AG09309 (cell line): ENCODE data around the gene ANKRD12.

Experiments used
- DNase-seq: peaks from one replicate; pipeline ENCODE4 v3.0.0-alpha.2; 2010; ENCODE audit warnings: low read depth
- H3K4me3 ChIP-seq: 2 replicates; pipeline ENCODE4 v1.5.1; 2011; ENCODE audit warnings: mild to moderate bottlenecking, low read depth, low read length, moderate library complexity; ENCODE audit not compliant: control insufficient read depth
- TF ChIP-seq, protein P1 (sequence below): IDR thresholded peaks from 2 replicates; pipeline ENCODE4 v1.5.1; 2011; ENCODE audit warnings: mild to moderate bottlenecking, low read depth, low read length, inconsistent platforms; ENCODE audit not compliant: insufficient read depth, control insufficient read depth; ENCODE audit errors: missing control alignments

Gene ANKRD12

DNA sequence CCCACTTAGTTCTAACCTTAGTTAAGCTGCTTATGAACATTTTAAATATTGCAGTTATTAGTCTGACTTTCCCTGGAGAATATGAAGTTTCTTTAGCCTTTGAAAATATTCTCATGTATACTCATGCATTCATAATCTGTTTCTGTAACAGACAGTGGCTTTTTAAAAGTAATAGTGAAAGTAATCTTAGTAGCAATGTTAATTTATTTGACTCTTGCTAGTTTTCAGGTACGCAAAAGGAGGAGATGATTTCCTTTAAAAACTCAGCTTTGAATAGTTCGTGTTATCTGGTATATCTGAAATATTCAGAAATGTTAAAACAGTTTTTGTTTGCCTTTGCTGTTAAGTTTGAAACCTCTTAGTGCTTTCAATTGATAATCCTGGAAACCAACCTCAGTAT lies 3.8 kb downstream of the ANKRD12 start:
- no peak overlapping the region for H3K4me3 ChIP-seq
- TF ChIP-seq, protein P1, sequence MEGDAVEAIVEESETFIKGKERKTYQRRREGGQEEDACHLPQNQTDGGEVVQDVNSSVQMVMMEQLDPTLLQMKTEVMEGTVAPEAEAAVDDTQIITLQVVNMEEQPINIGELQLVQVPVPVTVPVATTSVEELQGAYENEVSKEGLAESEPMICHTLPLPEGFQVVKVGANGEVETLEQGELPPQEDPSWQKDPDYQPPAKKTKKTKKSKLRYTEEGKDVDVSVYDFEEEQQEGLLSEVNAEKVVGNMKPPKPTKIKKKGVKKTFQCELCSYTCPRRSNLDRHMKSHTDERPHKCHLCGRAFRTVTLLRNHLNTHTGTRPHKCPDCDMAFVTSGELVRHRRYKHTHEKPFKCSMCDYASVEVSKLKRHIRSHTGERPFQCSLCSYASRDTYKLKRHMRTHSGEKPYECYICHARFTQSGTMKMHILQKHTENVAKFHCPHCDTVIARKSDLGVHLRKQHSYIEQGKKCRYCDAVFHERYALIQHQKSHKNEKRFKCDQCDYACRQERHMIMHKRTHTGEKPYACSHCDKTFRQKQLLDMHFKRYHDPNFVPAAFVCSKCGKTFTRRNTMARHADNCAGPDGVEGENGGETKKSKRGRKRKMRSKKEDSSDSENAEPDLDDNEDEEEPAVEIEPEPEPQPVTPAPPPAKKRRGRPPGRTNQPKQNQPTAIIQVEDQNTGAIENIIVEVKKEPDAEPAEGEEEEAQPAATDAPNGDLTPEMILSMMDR: no peak
- DNase-seq: no peak

DNA sequence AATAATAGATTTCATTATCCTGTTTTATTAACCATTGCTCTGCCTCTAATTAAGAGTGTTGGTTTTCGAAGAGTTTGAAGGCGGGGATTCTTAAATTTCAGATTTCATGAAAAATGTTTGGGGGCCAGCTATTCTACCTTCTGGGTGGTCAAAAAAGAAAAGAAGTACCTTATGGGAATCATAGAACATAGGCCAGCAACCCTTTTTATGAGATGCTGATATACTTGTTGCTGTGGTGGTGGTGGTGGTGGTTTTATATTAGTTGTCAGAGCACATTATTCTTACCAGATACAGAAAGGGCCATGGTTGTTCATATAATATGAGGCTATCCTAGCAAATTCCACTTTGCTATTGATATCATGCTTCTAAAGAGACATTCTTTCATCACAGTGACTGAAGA lies 4.4 kb downstream of the ANKRD12 start:
- TF ChIP-seq, protein P1: no peak
- H3K4me3 ChIP-seq: no peak overlapping the region
- no peak for DNase-seq

DNA sequence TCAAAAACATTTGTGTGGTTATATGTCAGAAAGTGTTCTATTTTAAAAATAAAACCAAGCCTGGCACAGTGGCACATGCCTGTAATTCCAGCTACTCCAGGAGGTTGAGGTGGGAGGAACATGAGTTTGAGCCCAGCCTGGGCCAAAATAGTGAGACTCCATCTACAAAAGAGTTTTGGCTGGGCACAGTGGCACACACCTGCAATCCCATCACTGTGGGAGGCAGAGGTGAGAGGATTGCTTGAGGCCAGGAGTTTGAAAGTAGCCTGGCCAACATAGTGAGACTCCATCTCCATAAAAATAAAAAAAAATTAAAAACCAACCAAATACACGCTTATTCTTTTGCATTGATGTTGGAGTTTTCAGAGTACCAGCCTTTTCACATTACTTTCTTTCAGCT lies 9.6 kb downstream of the ANKRD12 start:
- TF ChIP-seq, protein P1: no peak
- no peak overlapping the region for H3K4me3 ChIP-seq
- no peak for DNase-seq

DNA sequence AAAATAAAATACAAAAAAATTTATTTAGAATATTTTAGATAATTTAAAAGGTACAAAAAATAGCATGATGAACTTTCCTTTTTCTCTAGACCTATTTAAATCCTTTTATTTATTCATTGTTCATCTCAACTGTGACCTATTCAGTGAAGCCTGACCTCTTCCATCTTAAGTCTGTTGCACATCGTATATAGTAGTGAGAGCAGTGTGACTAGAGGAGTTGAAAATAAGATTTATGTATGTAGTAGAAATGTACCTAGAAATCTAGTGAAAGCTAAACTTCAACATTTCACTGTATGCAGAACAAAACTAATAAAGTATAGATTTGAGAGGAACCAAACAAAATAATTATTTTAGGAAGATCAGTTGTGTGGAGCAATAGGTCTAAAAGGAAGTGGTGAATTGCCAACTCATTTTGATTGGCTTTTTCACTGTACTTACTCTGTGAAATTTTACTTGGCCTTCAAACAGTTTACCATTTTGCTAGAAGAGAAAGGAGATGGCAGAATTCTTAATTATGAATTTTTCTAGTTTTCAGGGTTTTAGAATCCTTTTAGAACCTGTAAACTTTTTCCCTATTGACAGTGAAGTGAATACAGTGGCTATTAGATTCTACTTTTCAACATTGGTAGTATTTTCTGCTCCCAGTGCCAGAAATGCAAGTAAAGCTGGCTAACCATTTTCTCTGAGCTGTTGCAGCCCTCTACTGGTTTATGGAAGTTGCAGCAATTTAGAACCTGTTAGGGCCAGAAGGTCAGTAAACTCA lies 11.0 kb downstream of the ANKRD12 start:
- peak; percentile 45 for DNase-seq
- no peak overlapping the region for H3K4me3 ChIP-seq
- TF ChIP-seq, protein P1: peak; percentile 78

DNA sequence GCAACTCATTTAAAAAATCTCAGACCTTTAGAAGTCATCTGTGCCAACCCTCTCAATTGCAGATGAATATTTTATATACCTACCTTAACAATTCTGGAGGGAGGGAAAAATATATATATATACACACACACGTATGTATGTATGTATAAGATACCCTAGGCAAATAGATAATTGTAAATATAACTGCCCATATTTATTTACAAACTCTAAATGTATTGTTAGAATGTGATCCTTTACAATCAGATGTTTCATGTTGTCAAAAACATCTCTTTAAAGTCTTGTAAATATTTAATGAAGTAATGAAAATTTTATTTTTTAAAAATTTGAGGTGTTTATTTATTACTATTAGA lies 11.6 kb downstream of the ANKRD12 start:
- no peak overlapping the region for H3K4me3 ChIP-seq
- TF ChIP-seq, protein P1: no peak
- DNase-seq: no peak

DNA sequence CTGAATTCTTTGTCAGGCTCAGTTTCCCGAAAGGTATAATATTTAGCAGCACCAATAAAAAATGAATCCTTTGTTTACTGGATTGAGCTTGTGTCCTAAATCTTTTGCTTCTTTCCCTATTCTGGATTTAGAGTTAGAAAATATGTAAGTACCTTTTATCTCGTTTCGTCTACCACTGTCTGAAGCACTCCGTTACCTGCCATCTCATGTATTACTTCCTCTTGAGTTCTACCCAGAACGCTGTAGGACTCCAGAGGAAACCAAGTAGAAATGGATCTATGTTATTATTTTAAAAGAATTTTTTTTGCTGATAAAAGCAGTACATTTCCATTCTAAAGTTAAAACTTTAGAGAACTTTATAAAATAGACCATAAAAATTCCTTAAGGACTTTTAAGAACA lies 13.5 kb downstream of the ANKRD12 start:
- TF ChIP-seq, protein P1: no peak
- DNase-seq: no peak
- H3K4me3 ChIP-seq: no peak overlapping the region

DNA sequence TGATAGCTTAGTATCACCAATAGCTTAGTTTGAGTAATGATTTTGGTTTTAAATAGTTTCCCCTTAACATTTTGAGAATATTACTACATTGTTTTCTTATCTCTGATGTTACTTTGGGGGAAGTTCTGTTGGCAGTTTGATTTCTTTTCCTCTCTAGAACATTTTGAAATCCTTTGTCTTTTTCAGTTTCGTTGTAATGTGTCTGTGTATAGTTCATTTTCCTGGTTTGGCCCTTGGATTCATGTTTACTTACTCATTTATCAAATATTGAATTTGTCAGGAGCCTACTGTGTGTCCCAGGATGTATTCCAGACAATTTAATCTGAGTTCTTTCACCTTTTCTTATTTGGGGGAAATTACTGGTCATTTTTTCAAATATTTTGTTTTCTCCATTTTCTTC lies 16.7 kb downstream of the ANKRD12 start:
- TF ChIP-seq, protein P1: no peak
- no peak overlapping the region for H3K4me3 ChIP-seq
- DNase-seq: no peak
